NCI-H446 (cell line): Measurements from ENCODE around the gene LGALS13.
"Not testable (repeated sequence)": the region's sequence is repeated elsewhere in the genome, so short reads cannot be mapped to it uniquely, and the experiment has no call there.

ENCODE experiments used
- DNase-seq, 2 experiments: peaks; one replicate each; lab custom pipeline; 2025; lab: John Stamatoyannopoulos, UW

Gene LGALS13

GRCh38 chr19:39617745-39618144 is 15.4 kb downstream of the LGALS13 start:
- DNase-seq = no peak

GRCh38 chr19:39623946-39624345 is 21.6 kb downstream of the LGALS13 start:
- no peak for DNase-seq

- DNase-seq = not testable (repeated sequence)
Measured at GRCh38 chr19:39627631-39628030, 25.3 kb downstream of the LGALS13 start.

- no peak for DNase-seq
Measured at GRCh38 chr19:39631178-39631577, 28.9 kb downstream of the LGALS13 start.

DNA sequence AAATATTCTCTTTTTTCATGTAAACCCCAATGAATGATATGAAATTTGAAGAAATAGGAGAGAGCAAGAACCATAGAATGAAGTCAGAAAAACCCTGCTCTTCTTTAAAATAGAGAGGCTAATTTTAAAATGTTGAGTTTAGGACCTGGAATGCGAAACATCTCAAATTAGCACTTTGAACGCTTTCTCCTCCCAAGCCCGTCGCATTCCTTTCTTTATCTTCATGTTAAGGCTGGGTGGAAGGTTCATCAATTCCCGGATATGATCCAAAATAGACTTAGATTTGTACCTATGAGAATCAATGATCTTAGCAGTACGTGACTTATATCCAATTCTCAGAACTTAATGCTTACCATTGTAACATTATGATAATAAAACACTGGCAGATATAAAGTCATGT is 29.3 kb downstream of the LGALS13 start:
- DNase-seq = no peak

GRCh38 chr19:39637891-39638290 is 35.6 kb downstream of the LGALS13 start:
- DNase-seq = no peak

DNA sequence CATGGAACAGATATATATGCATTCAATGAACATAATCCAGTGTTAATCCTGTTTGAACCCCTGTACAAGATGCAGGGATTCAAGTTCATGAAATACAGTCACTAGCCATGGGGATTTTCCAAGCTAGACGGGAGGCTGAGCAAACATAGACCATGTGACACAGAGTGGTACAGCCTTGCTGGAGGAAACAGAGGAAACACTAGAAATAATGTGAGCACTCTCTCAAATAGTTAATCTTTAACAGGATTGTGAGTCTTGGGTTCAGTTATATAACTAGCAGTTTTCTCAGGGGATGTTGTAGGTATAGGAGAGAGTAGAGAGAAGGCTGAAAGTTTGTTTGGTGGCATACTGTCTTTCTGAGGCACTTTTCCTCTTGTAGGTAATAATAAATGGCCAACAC is 39.4 kb downstream of the LGALS13 start:
- no peak for DNase-seq

- no peak for DNase-seq
Measured at GRCh38 chr19:39643591-39643990, 41.3 kb downstream of the LGALS13 start.

DNA sequence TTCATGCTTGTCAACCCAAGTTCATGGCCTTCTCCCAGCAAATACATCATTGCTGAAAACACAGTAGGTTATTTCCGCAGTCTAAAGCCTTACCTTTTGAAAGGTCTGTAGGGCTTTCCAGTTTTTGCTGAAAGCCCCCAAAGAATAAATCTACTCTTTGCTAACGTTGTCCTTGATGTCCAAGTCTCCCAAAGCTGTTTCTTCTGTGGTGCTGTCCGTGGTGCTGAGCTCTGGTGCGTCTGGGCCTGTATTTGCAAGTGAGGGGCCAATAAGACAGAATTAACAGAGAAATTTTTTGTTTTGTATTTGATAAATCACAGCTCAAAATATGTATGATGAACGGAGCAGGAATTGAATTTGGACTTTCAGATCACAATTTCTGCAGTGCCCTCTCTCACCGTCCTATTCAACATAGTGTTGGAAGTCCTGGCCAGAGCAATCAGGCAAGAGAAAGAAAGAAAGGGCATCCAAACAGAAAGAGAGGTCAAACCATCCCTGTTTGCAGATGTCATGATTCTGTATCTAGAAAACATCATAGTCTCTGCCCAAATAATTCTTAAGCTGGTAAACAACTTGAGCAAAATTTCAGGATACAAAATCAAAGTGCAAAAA is 43.6 kb downstream of the LGALS13 start:
- no peak for DNase-seq

GRCh38 chr19:39647918-39648317 is 45.6 kb downstream of the LGALS13 start:
- no peak for DNase-seq

DNA sequence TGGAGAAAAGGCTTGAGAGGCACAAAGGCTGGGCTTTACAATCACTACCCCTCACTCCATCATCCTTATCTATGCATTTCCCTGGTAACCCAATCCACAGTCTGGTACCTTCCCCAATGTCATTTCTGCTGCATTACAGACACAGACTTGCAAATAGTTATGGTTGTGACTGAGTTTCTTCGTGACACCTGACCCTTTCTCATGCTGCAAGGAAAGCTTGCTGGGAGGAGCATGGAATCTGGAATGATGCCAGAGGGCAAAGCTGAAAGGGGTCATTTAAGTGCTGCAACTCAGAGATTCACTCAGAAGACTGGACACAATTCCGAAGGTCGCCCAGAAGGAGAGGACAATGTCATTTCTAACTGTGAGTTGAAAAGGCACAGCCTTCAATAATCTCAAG is 53.3 kb downstream of the LGALS13 start, which contains the start of gene LGALS16:
Gene LGALS16, plus strand, starts transcription at position 301 of the 400 bp plus-strand sequence. Its CDS starts 49 bp downstream, at position 350.
- no peak for DNase-seq
